ENCODE data around the gene GOLT1B.

- TF ChIP-seq, protein P1, sequence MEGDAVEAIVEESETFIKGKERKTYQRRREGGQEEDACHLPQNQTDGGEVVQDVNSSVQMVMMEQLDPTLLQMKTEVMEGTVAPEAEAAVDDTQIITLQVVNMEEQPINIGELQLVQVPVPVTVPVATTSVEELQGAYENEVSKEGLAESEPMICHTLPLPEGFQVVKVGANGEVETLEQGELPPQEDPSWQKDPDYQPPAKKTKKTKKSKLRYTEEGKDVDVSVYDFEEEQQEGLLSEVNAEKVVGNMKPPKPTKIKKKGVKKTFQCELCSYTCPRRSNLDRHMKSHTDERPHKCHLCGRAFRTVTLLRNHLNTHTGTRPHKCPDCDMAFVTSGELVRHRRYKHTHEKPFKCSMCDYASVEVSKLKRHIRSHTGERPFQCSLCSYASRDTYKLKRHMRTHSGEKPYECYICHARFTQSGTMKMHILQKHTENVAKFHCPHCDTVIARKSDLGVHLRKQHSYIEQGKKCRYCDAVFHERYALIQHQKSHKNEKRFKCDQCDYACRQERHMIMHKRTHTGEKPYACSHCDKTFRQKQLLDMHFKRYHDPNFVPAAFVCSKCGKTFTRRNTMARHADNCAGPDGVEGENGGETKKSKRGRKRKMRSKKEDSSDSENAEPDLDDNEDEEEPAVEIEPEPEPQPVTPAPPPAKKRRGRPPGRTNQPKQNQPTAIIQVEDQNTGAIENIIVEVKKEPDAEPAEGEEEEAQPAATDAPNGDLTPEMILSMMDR (IDR thresholded peaks at IDR 0.05; ENCODE audit: insufficient read depth, low read depth, low read length) = no peak
- TF ChIP-seq EZH2 (IDR thresholded peaks at IDR 0.05; ENCODE audit: insufficient read depth, low read length) = no peak
These were observed 541 bp downstream of the GOLT1B start for GRCh38 chr12:21502164-21502496.

All from astrocyte (in vitro differentiated cells and primary cell).